Endothelial cell of umbilical vein (primary cell): ENCODE results near the gene CHGA.

ENCODE experiments used
- CTCF ChIP-seq, 2 donors: IDR thresholded peaks; 1 replicate in 1 of 2; 2 replicates in 1 of 2; pipeline ENCODE4 v1.5.1; 2011; ENCODE audit warnings: low read length in 2 of 2, mild to moderate bottlenecking in 2 of 2, moderate library complexity in 2 of 2, control low read depth in 1 of 2, inconsistent platforms in 1 of 2, low read depth in 1 of 2; ENCODE audit not compliant: insufficient read depth in 1 of 2; ENCODE audit errors: extremely low read depth in 1 of 2
- EZH2 ChIP-seq: IDR thresholded peaks from 2 replicates; pipeline ENCODE4 v1.6.1; 2012; ENCODE audit warnings: borderline replicate concordance, low read depth, mild to moderate bottlenecking, moderate library complexity, low read length, inconsistent platforms; ENCODE audit not compliant: severe bottlenecking
- MAX ChIP-seq: IDR thresholded peaks from 2 replicates; pipeline ENCODE4 v1.6.1; 2011; ENCODE audit not compliant: insufficient read depth, insufficient read length

GRCh38 chr14:92981726-92982125 lies 58.8 kb downstream of the CHGA start:
- TF ChIP-seq CTCF (IDR thresholded peaks at IDR 0.05; ENCODE audit: extremely low read depth in 1 of 2, insufficient read depth in 1 of 2, low read depth in 1 of 2, low read length in 2 of 2) (no peak), MAX (no peak), EZH2 (no peak)
